CD4-positive, alpha-beta T cell treated with Interleukin-4 for 1 hour (primary cell): ENCODE data around the gene C5orf46.

Source experiments
- DNase-seq, 2 donors: peaks; one replicate each; pipeline ENCODE4 v3.0.0-alpha.2; 2020 to 2022

The C5orf46 gene

GRCh38 chr5:147857302-147858129, 48.8 kb downstream of the C5orf46 start:
- peak; percentile 20 to 37 for DNase-seq

GRCh38 chr5:147856801-147857200, 49.5 kb downstream of the C5orf46 start:
- DNase-seq = no peak

GRCh38 chr5:147855774-147856069, 50.6 kb downstream of the C5orf46 start:
- DNase-seq = no peak

DNA sequence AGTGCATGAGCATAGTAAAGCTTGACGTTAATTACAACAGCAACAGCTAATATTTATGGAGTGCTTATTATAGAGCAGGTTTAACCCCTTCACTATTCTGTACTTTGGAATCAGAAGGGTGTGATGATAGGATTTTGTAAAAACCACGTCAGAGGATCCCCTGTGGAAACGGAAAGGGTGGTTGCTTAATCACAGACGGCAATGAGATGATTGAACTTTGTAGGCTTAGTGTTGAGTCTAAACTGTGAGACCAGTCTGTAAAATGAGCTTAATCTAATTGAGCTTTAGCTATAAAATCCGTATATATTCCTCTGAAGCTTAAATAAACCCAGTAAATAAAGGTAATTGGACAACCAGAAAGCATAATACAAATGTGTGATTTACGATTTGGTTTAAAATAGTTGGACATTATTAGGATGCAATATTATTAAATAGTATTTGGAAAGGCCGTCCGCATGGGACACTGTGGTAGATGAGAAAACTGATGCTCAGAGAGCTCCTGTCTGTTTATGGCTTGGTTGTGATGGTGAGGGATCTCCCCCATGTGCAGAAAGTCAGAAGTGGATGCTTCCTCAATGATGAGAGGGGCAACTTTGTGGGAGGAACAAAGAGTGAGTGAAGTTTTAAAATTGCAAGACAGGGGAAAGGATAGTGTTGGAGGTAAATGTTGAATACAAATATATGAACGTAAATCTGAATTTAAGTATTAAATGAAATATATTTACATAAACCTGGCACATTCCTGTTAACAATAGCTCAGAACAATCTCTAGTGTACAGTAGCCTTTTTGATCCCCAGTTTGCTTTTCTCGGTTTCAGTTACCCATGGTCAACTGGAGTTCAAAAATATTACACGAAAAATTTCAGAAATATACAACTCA, 51.2 kb downstream of the C5orf46 start:
- no peak for DNase-seq

DNA sequence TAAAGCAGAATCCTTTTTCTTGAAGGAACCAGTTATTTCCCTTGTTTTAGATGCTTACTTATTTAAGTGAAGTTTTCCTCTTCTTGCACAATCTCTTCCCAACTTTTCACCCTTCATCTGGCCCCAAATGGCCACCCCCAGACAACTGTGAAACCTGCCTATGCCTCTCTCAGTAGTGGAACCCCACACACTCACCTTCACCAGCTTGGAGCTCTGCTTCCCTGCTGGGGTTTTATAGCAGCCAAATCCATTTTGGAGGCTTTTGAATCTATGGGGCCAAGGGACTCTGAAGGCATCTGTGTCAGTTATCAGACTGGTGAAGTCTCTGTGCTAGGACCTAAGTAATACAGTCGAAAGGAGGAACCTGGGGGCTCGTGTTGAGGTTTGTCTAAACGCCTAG, 52.0 kb downstream of the C5orf46 start:
- no peak for DNase-seq

- no peak for DNase-seq
These were observed 52.9 kb downstream of the C5orf46 start for GRCh38 chr5:147853372-147853987.

GRCh38 chr5:147852365-147852764, 54.0 kb downstream of the C5orf46 start:
- no peak for DNase-seq

DNA sequence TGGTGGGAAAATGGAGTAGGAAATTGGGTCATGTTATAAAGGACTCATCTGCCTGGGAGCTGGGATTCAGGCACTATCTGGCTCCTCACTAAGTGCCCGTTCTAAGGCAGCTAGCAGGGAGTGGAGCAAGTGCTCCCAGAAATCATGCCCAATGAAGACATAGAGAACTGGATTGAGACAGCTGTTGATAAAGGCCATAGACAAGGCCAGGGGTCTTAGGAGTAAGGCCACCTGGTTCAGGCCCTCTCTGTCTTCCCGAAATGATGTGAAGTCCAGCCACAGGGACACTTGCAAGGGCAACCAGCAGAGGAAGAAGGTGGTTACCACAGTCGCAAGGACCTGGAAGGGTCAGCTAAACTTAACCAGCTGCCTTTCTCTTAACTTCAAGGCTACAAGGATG, 54.8 kb downstream of the C5orf46 start:
- DNase-seq = no peak

DNA sequence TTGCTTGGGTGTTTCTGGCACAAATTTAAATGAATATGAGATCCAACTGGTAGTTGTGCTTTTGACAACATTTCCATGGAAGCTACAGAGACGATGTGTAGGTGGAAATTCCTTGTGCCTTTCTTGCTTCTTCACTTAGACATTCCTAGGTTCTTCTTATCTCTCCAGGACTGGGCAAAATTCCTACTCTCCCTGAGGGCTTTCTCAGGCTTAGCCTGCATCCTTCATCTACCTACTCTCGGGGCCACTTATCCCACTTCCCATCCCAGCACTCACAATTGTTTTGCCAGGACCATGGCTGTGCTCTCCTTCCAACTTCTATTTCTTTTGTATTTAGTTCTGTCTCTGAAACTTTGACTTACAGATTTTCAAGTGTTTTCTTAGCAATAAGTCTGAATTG, 57.1 kb downstream of the C5orf46 start:
- no peak for DNase-seq

DNA sequence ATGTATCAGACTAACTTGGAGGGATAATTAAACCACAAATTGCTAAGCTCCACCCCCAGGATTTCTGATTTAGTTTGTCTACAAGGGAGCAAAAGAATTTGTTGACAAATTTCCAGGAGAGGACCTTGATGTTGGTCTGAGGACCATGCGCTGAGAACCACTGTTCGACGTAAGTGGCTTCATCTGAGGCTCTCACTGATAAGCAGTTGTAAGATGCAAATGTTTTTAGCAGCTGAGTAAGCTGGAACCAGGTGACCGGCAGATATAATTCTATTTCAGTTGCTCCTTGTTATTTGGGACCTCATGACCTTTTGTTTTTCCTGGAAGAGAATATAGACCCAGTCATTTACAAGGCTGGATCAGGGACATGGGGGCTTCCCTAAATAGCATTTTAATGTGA, 60.7 kb downstream of the C5orf46 start:
- DNase-seq = no peak

DNA sequence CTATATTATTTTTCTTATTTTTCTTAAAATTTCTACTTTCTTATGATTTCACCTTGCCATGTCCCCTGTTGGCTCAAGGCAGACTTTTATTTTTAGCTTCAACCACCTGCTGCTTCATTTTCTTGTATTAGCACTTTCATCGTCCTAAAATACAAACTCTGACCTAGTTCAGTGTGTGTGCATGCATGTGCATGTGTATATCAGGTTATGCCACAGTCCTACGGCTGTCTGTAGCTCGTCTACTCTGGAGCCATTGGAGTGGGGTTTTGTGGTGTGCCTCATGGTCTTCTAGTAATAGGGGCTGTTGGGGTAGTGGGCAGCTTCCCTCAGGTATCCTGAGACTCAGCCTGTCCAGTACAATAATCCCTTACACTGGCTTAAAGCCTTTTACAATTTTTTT, 61.5 kb downstream of the C5orf46 start:
- no peak for DNase-seq

DNA sequence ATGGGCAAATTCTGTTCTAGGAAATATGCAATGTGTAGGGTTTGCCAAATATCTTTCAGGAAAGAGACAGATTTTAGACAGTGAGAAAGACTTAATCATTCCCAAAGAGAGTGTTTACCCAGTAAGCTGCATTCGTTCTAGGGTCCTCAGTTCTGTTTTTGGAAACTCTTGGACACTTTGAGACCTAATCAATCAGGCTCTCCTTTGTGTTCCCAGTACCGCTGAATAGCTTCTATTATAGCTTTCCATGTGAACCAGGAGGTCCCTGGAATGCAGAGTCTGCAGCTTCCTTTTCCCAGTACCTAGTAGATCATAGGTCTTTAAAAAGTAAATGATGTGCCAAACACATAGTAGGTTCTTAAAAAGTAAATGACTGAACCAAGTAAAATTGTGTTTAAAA, 63.5 kb downstream of the C5orf46 start:
- no peak for DNase-seq
